GM18858 (cell line): ENCODE data around the gene FSTL4.
"Not testable (repeated sequence)": the region's sequence is repeated elsewhere in the genome, so short reads cannot be mapped to it uniquely, and the experiment has no call there.

ENCODE experiments used
- ATAC-seq: cut with Tn5 transposase; IDR thresholded peaks from one replicate; pipeline ENCODE4 v1.9.1; 2021; ENCODE audit not compliant: unreplicated experiment

FSTL4 gene

GRCh38 chr5:133406977-133407632 lies 205.2 kb downstream of the FSTL4 start:
- ATAC-seq = no peak

DNA sequence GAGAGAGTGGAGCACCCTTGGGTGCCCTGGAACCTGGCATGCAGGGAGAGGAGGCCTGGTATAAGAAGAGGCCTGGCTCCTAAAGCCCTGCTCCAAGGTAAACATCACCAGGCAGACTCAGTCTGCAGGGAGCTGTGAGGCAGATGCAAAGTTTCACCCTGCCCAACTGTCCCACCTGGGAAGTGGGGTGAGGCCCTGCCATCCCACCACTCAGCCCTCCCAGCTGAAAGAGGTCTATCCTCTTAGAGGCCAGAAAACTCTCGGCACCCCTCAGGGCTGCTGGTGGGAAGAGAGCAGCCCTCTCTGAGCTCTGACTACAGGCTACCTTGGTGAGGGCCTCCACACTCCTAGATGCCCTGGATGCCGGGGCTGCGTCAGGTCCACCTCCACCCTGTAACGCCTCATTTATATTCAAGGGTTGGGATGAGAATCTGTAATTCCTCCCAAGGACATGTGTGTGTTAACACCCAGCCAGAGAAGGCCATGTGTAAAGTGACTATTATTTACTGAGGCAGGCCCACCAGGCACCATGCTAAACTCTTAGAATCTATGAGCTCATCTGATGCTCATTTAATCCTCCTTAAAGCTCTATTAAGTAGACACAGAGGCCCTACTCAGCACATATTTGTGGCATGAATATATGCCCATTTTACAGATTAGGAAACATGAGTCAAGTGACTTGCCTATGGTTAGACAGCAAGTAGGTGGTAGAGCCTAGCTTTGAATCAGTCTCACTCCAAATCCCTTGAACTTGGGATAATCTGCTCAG lies 205.9 kb downstream of the FSTL4 start:
- no peak for ATAC-seq

DNA sequence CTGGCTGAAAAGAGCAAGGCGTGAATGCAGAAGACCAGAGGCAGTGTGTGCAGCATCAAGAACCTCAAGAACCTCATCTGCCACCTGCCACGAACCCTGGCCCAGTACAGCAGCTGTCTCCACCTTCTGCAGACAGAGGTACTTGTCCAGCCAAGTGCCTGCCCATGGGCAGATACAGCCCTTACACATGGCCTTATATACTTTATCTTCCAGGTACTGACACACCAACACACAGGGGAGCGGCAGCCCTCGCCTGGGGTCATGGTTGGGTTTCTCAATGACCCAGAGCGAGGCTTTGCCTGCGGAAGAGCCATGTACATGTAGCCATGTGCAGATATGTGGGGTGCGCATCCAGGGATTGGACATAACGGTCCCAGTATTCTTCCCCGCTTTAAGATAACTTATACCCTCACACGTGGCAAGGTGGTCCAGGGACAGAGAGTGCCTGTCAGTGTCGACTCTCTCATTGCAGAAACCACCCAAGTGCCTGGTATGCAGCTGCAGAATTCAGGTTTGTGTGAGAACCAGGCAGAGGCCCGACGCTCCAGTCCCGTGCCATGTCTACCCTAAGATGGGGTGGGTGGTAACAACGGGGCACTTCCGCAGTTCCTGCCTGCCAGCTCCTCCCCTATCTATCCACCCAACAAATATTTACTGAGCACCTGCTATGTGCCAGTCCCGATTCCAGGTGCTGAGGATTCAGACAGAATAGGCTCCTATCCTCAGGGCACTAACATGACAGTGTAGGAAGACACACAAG lies 206.9 kb downstream of the FSTL4 start:
- ATAC-seq = no peak

GRCh38 chr5:133404724-133405123 lies 207.6 kb downstream of the FSTL4 start:
- ATAC-seq = no peak

- ATAC-seq = no peak
Observed at GRCh38 chr5:133403741-133404364, 208.5 kb downstream of the FSTL4 start.

GRCh38 chr5:133402775-133403174 lies 209.6 kb downstream of the FSTL4 start:
- ATAC-seq = no peak

DNA sequence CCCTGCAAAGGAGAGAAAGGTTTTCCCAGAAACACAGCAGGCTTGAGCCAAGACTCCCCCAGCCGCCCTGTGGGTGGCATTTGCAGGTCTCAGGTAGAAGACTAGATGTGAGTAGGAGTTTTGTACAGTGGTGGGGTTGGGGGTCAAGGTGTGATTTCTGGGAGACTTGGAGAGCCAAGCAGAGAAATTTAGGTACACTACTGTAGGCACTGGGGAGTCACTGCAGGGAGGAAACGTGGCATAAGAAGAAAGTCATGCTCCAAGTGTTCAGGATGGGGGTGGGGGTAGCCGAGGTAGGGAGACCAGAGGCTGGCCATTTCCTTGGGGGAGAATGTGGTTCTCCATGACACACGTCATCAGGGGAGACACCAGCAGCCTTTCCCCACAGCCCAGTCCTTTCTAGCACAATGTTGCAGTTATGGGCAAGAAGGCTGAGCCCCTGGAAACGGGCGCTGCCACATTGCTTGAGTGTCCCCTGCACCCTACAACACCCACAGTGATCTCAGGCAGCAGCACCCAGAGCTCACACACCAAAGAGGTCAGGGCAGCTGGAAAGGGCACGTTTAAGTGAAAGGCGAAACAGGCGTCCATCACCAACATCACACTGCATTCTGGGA lies 210.5 kb downstream of the FSTL4 start:
- ATAC-seq = no peak

DNA sequence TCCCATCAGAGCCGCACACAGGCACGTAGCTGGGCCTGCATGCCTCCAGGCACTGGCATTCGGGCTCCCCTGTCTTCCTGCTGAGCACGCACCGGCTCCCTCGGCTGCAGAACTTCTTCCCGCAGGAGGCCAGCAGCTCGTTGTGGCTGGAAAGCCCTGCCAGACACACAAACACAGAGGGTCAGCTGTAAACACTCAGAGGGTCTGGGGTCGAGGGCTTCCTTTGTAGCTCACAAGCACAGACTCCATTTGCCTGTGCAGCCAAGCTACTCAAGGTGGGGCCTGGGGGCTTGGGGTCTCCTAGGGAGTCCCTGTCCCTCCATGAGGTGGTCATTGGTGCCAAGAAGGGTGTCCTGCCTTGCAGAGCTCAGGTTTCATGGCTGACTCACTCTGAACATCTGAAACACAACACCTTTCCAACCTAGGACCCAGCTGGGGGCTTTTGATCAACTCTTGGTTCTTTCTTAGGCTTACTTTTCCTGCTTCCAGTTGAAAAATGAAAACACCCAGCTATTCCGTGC lies 211.4 kb downstream of the FSTL4 start:
- no peak for ATAC-seq

GRCh38 chr5:133400120-133400519 lies 212.2 kb downstream of the FSTL4 start:
- ATAC-seq = no peak

GRCh38 chr5:133399247-133399891 lies 213.0 kb downstream of the FSTL4 start:
- ATAC-seq = no peak

- peak; percentile 81 for ATAC-seq
Observed at GRCh38 chr5:133398646-133399101, 213.7 kb downstream of the FSTL4 start.

GRCh38 chr5:133397990-133398645 lies 214.2 kb downstream of the FSTL4 start:
- no peak for ATAC-seq

DNA sequence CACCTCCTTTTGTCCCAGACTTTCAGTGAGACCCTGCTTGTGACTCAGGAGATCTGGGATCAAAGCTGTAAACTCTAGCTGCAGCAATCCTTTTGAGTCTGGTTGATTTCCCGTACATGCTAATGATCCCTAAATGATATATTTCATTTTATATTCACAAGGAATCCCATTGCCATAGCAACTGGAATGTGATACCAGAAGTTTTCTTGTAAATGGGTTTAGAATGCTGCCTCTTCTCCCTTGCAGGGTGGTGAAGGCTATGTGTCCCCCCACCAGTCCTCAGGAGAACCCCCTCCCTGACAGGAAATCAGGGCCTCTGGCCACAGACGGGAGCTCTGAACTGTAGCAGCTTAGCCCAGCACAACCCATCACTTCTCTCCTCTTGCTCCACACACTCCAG lies 215.0 kb downstream of the FSTL4 start:
- ATAC-seq = no peak

DNA sequence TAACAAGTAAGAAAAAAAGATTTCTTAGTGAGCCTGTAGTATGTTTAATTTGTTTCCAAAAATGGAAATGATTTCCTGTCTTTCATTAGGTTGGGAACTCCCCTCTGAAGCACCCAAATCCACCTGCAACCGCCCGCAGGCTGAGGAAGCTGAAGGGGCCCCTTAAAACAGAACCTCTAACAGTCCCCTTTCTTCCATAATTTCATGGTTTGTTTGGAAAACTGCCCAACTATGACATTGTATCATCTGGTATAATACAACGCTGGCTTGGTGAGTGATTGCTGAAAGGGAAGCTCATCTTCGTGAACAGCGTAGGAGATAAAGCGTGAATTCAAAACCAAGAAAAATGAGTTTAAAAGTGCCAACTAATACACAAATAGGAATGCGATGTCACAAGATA lies 215.5 kb downstream of the FSTL4 start:
- ATAC-seq = no peak

GRCh38 chr5:133396187-133396741 lies 216.1 kb downstream of the FSTL4 start:
- no peak for ATAC-seq

- ATAC-seq = not testable (repeated sequence)
Observed at GRCh38 chr5:133395207-133395606, 217.1 kb downstream of the FSTL4 start.

DNA sequence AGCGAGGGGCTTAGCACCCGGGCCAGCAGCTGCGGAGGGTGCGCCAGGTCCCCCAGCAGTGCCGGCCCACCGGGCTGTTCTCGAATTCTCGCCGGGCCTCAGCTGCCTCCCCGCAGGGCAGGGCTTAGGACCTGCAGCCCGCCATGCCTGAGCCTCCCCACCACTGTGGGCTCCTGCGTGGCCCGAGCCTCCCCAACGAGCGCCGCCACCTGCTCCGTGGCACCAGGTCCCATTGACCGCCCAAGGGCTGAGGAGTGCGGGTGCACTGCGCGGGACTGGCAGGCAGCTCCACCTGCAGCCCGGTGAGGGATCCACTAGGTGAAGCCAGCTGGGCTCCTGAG lies 217.9 kb downstream of the FSTL4 start:
- not testable (repeated sequence) for ATAC-seq

GRCh38 chr5:133393776-133394476 lies 218.4 kb downstream of the FSTL4 start:
- no peak for ATAC-seq

DNA sequence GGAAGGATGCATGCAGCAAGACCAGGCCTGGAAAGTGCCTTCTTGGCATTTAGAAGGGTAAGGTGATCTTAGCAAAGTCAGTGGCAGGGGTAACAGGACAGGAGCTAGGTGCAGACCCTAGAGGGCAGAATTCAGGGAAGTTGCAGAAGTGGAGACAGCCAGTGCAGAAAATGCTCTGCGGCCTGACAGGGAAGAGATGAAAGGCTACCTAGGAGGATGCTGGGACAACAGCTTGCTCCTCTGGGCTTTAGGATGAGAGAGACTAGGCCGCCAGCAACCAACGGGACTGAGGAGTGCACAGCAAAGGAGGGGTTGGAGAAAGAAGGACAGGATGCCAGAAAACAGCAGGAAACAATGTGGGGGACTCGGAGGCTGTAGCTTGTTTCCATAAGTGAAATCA lies 219.9 kb downstream of the FSTL4 start:
- ATAC-seq = no peak
